ENCODE results near the gene ADGRE3.
A peak's percentile ranks its signal among the peaks of the same experiment; 100 is the strongest.

DNA sequence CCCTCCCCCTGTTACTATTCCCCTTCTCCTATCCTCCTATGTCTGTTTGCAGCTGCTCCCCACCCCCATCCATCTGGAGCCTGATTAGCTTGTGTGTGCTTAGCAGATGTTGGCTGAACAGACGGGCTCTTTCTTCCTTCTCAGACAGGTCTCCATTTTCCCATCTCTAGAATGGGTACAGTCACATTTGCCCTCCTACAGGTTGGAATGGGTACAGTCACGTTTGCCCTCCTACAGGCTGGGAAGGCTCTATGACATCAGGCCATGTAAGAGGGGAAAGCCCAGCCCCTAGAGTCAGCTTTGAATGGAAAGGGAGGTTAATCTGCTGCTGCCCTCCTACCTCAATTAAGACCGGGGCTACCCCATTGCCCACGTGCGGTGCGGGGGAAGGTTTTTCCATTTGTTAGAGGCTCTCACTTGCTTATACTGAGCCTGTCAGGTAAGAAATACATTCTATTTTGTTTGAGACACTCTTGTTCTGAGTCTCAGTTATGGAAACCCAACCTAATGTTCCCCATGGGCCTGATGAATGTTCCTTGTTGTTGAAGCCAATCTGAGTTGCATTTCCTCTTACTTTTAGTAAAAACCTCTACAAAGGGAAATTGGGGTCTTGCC lies 93.9 kb downstream of the ADGRE3 start:
- TF ChIP-seq, protein P1, sequence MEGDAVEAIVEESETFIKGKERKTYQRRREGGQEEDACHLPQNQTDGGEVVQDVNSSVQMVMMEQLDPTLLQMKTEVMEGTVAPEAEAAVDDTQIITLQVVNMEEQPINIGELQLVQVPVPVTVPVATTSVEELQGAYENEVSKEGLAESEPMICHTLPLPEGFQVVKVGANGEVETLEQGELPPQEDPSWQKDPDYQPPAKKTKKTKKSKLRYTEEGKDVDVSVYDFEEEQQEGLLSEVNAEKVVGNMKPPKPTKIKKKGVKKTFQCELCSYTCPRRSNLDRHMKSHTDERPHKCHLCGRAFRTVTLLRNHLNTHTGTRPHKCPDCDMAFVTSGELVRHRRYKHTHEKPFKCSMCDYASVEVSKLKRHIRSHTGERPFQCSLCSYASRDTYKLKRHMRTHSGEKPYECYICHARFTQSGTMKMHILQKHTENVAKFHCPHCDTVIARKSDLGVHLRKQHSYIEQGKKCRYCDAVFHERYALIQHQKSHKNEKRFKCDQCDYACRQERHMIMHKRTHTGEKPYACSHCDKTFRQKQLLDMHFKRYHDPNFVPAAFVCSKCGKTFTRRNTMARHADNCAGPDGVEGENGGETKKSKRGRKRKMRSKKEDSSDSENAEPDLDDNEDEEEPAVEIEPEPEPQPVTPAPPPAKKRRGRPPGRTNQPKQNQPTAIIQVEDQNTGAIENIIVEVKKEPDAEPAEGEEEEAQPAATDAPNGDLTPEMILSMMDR (IDR thresholded peaks at IDR 0.05), result peak; percentile 8
- no peak for TF ChIP-seq EZH2 (IDR thresholded peaks at IDR 0.05)
